Stimulated activated CD4-positive, alpha-beta T cell treated with anti-CD3 and anti-CD28 coated beads, Interleukin-15, amount 100 ng/mL, for 24 hours (primary cell): ENCODE measurements around the gene TFCP2L1.
"Not testable (repeated sequence)": the region's sequence is repeated elsewhere in the genome, so short reads cannot be mapped to it uniquely, and the experiment has no call there.

Source experiments
- DNase-seq: peaks from one replicate; pipeline ENCODE4 v3.0.0-alpha.2; 2020

The TFCP2L1 gene

GRCh38 chr2:121295911-121296650, 11.1 kb upstream of the TFCP2L1 start:
- no peak for DNase-seq

- DNase-seq = no peak
Observed at GRCh38 chr2:121294881-121295840, 10.2 kb upstream of the TFCP2L1 start.

GRCh38 chr2:121293450-121294325, 8.7 kb upstream of the TFCP2L1 start:
- no peak for DNase-seq

- DNase-seq = no peak
Observed at GRCh38 chr2:121291251-121291580, 6.2 kb upstream of the TFCP2L1 start.

GRCh38 chr2:121289271-121289670, 4.3 kb upstream of the TFCP2L1 start:
- DNase-seq = no peak

- DNase-seq = no peak
Observed at GRCh38 chr2:121288454-121289231, 3.6 kb upstream of the TFCP2L1 start.

- no peak for DNase-seq
Observed at GRCh38 chr2:121287956-121288355, 3.0 kb upstream of the TFCP2L1 start.

- DNase-seq = no peak
Observed at GRCh38 chr2:121287146-121287798, 2.3 kb upstream of the TFCP2L1 start.

GRCh38 chr2:121286506-121286905, 1.5 kb upstream of the TFCP2L1 start:
- no peak for DNase-seq

- DNase-seq = no peak
Observed at GRCh38 chr2:121285926-121286325, 924 bp upstream of the TFCP2L1 start.

GRCh38 chr2:121283670-121284462, 1.1 kb downstream of the TFCP2L1 start:
- no peak for DNase-seq

- DNase-seq = no peak
Observed at GRCh38 chr2:121282800-121283385, 2.1 kb downstream of the TFCP2L1 start.

GRCh38 chr2:121281694-121282093, 3.3 kb downstream of the TFCP2L1 start:
- DNase-seq = no peak

GRCh38 chr2:121281107-121281506, 3.9 kb downstream of the TFCP2L1 start:
- no peak for DNase-seq

GRCh38 chr2:121279476-121280220, 5.4 kb downstream of the TFCP2L1 start:
- DNase-seq = no peak

GRCh38 chr2:121276341-121276740, 8.7 kb downstream of the TFCP2L1 start:
- no peak for DNase-seq

- no peak for DNase-seq
Observed at GRCh38 chr2:121273116-121273515, 11.9 kb downstream of the TFCP2L1 start.

- DNase-seq = no peak
Observed at GRCh38 chr2:121272596-121272995, 12.4 kb downstream of the TFCP2L1 start.

- DNase-seq = not testable (repeated sequence)
Observed at GRCh38 chr2:121269436-121269835, 15.6 kb downstream of the TFCP2L1 start.
